ENCODE data around the gene ZBED2.
"Not testable (repeated sequence)": the region's sequence is repeated elsewhere in the genome, so short reads cannot be mapped to it uniquely, and the experiment has no call there.

DNA sequence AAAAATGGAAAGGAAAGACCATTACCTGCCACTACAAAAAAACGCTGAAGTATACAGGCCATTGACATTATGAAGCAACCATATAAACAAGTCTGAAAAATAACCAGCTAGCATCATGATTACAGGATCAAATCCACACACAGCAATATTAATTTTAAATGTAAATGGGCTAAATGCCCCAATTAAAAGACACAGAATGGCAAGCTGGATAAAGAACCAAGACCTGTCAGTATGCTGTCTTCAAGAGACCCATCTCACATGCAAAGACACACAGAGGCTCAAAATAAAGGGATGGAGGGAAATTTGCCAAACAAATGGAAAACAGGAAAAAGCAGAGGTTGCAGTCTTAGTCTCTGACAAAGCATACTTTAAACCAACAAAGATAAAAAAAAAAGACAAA, 33.9 kb upstream of the ZBED2 start:
- TF ChIP-seq, protein P1, sequence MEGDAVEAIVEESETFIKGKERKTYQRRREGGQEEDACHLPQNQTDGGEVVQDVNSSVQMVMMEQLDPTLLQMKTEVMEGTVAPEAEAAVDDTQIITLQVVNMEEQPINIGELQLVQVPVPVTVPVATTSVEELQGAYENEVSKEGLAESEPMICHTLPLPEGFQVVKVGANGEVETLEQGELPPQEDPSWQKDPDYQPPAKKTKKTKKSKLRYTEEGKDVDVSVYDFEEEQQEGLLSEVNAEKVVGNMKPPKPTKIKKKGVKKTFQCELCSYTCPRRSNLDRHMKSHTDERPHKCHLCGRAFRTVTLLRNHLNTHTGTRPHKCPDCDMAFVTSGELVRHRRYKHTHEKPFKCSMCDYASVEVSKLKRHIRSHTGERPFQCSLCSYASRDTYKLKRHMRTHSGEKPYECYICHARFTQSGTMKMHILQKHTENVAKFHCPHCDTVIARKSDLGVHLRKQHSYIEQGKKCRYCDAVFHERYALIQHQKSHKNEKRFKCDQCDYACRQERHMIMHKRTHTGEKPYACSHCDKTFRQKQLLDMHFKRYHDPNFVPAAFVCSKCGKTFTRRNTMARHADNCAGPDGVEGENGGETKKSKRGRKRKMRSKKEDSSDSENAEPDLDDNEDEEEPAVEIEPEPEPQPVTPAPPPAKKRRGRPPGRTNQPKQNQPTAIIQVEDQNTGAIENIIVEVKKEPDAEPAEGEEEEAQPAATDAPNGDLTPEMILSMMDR (conservative IDR thresholded peaks at IDR 0.05; ENCODE audit: low read depth, low read length) = not testable (repeated sequence)
- not testable (repeated sequence) for TF ChIP-seq EZH2phosphoT487 (IDR thresholded peaks at IDR 0.05; ENCODE audit: borderline replicate concordance, low read length)
